ENCODE results near the gene SLK.

SLK gene

DNA sequence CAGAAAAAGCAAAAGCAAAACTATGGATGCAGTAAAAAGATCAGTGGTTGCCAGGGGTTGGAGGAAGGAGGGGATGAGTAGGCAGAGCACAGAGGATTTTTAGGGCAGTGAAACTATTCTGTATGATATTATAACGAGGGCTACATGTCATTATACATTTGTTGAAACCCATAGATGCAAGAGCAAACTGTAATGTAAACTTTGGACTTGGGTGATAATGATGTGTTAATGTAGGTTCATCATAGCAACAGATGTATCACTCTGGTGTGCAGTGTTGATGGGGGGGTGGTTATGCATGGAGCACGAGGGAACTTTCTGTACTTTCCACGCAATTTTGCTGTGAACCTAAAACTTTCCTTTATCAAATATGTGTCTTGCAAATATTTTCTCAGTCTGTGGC lies 23.2 kb downstream of the SLK start:
- TF ChIP-seq TAF1 (IDR thresholded peaks at IDR 0.05; ENCODE audit: borderline replicate concordance, insufficient read depth, low read length) (no peak), SIN3A (IDR thresholded peaks at IDR 0.05; ENCODE audit: borderline replicate concordance, insufficient read depth, low read length) (no peak), REST (IDR thresholded peaks at IDR 0.05; ENCODE audit: insufficient read depth in 1 of 2, low read depth in 2 of 2, low read length in 2 of 2) (no peak), FOXP2 (optimal IDR thresholded peaks at IDR 0.05; ENCODE audit: borderline replicate concordance, extremely low read depth, extremely low read length, insufficient read depth) (no peak), POLR2AphosphoS5 (IDR thresholded peaks at IDR 0.05; ENCODE audit: low read depth, low read length) (no peak)

GRCh38 chr10:103990531-103990930 lies 23.6 kb downstream of the SLK start:
- TF ChIP-seq FOXP2 (optimal IDR thresholded peaks at IDR 0.05; ENCODE audit: borderline replicate concordance, extremely low read depth, extremely low read length, insufficient read depth), result no peak
- no peak for TF ChIP-seq REST (IDR thresholded peaks at IDR 0.05; ENCODE audit: insufficient read depth in 1 of 2, low read depth in 2 of 2, low read length in 2 of 2)
- TF ChIP-seq POLR2AphosphoS5 (IDR thresholded peaks at IDR 0.05; ENCODE audit: low read depth, low read length), result no peak
- TF ChIP-seq TAF1 (IDR thresholded peaks at IDR 0.05; ENCODE audit: borderline replicate concordance, insufficient read depth, low read length), result no peak
- no peak for TF ChIP-seq SIN3A (IDR thresholded peaks at IDR 0.05; ENCODE audit: borderline replicate concordance, insufficient read depth, low read length)

- TF ChIP-seq POLR2AphosphoS5 (IDR thresholded peaks at IDR 0.05; ENCODE audit: low read depth, low read length) (no peak), FOXP2 (optimal IDR thresholded peaks at IDR 0.05; ENCODE audit: borderline replicate concordance, extremely low read depth, extremely low read length, insufficient read depth) (no peak), SIN3A (IDR thresholded peaks at IDR 0.05; ENCODE audit: borderline replicate concordance, insufficient read depth, low read length) (no peak), REST (IDR thresholded peaks at IDR 0.05; ENCODE audit: insufficient read depth in 1 of 2, low read depth in 2 of 2, low read length in 2 of 2) (no peak), TAF1 (IDR thresholded peaks at IDR 0.05; ENCODE audit: borderline replicate concordance, insufficient read depth, low read length) (no peak)
These were observed 24.6 kb downstream of the SLK start for GRCh38 chr10:103991393-103992128.

DNA sequence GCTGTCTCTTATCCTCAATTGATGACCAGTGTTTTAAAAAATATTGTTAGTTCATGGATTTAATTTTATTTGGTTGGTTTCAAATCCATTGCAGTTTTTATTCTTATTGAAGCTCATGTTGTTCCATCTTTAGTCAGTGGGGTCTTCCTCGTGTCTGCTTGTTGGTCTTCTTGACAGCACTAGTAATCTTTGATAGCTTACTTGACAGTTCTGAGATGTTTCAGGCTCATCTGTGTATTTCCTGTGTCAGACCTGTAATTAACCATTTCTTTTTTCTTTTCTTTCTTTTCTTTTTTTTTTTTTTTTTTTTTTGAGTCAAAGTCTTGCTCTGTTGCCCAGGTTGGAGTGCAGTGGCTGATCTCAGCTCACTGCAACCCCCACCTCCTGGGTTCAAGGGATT lies 28.2 kb downstream of the SLK start:
- TF ChIP-seq POLR2AphosphoS5 (IDR thresholded peaks at IDR 0.05; ENCODE audit: low read depth, low read length), result no peak
- no peak for TF ChIP-seq REST (IDR thresholded peaks at IDR 0.05; ENCODE audit: insufficient read depth in 1 of 2, low read depth in 2 of 2, low read length in 2 of 2)
- no peak for TF ChIP-seq FOXP2 (optimal IDR thresholded peaks at IDR 0.05; ENCODE audit: borderline replicate concordance, extremely low read depth, extremely low read length, insufficient read depth)
- TF ChIP-seq TAF1 (IDR thresholded peaks at IDR 0.05; ENCODE audit: borderline replicate concordance, insufficient read depth, low read length), result no peak
- no peak for TF ChIP-seq SIN3A (IDR thresholded peaks at IDR 0.05; ENCODE audit: borderline replicate concordance, insufficient read depth, low read length)

Measured in PFSK-1 (cell line).